GM21447 (cell line): ENCODE measurements around the gene RALBP1.

ENCODE experiments used
- ATAC-seq: cut with Tn5 transposase; IDR thresholded peaks from one replicate; pipeline ENCODE4 v1.9.1; 2021; ENCODE audit not compliant: unreplicated experiment

RALBP1 gene

DNA sequence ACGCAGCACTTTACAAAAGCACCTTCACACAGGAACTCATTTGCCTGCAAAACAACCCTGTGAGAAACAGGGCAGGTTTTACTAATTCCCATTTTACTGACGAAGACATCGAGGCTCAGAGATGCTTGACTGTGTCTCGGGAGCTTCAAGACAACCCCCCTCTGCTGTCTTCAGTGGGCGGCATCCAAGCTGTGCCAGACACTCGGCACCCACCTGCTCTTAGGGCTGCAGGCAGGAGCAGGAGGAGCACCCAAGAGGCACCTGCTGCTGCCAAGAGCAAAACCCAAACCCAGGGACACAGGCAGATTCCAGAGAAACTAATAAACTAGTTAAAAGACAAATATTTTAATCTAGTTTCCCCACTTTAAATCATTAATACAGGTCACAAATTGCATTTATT is 71.2 kb downstream of the RALBP1 start:
- ATAC-seq, result no peak

DNA sequence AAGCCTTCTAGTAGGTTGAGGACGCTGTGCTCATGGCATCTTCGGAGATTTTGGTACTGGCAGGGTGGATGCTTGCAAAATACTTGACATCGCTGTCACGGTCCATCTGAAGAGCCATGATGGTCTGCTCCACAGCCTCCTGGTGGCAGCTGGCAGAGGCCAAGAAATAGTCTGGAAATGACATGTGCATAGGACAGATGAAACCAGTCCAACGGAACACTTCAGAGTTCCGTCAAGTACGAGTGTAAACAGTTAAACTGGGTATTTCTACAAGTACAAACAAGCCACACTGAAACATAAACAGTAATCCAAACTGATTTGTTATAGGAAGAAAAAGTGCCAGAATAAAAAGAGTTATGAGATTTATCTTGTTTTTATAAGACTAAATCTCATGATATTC is 72.5 kb downstream of the RALBP1 start:
- no peak for ATAC-seq

DNA sequence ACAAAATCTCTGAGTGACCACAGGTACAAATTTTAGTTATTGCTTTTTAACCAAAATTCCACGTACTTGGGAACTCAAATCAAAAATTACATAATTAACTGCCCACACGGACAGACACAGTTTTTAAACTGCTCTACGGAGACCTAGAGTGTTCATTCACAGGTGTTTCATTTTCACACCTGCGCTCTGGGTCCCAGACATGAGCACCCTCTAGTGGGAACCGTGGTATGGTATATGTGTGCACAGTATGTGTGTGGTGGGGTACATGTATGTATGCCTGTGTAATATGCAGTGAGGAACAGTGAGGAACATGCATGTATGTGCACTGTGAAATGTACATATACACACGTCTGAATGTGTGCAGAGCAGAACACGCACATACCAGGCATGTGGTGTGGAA is 74.1 kb downstream of the RALBP1 start:
- ATAC-seq, result no peak

DNA sequence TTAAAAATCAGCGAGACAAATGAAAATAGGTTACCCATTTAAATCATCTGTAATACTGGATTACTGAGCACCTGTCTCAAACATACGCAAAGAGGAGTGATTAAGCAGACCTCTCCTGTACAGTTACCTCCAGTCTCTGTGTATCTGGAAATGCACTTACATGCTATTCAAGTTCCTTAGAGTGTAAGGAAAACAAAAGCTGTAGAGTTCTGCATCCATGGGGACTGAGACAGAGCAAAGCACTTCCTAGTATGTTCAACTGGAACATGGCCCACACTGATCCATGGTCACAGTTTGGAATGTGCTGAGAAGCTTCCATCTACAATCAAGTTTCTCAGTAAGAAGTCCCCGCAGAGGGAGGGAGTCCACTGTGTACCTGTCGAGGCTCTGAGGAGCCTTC is 75.1 kb downstream of the RALBP1 start:
- no peak for ATAC-seq

DNA sequence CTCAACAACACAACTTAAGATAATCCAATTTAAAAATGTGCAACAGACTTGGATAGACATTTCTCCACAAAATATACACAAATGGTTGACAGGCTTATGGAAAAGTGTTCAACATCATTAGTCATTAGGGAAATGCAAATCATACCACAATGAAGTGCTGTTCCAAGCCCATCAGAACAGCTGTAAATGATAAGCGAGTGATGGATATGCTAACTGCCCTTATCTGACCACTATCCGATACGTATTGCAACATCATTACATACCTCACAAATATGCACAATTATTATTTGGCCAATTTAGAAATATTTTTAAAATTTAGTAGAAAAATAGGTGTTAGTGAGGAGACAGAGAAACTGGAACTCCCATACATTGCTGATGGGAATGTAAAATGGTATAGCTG is 76.9 kb downstream of the RALBP1 start:
- no peak for ATAC-seq

DNA sequence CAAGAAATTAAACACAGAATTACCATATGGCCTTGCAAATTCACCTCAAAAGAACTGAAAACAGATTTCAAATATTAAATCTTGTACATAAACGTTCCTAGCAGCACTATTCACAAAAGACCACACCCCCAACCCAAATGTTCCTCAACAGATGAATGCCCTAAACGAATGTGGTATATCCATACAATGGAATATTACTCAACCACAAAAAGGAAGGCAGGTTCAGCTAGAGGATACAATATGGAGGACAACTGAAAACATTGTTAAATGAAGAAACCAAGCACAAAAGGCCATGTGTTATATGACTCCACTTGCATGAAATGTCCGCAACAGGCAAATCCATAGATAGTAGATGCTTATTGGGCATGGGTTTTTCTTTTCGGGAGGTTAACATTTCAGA is 77.3 kb downstream of the RALBP1 start:
- no peak for ATAC-seq

DNA sequence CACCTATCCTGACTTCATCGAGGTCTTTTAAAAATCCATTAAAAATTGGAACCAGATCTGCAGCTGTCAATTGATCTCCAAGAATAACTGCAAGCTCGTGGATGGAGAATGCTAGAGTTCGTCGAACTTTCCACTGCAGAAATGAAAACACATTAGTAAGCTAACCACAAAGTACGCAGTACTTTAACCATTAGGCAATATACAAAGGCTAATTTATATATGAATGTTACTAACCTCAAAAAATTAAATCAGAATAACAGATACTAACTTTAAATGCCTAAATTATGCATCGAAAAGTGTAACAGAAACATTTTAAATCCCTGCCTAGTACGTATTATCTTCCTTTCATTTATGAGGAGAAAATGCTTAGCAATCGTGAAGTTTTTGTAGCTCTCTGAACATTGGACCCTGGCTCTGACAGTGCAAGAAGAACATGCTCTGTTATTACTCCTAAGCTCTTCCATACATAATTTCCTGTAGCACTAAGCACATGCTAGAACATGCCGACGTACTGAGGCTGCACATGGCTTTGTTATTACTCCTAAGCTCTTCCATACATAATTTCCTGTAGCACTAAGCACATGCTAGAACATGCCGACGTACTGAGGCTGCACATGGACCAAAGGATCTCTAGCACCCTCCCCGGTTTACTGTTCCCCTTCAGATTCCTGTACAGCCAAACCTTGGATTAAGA is 82.1 kb downstream of the RALBP1 start:
- no peak for ATAC-seq

DNA sequence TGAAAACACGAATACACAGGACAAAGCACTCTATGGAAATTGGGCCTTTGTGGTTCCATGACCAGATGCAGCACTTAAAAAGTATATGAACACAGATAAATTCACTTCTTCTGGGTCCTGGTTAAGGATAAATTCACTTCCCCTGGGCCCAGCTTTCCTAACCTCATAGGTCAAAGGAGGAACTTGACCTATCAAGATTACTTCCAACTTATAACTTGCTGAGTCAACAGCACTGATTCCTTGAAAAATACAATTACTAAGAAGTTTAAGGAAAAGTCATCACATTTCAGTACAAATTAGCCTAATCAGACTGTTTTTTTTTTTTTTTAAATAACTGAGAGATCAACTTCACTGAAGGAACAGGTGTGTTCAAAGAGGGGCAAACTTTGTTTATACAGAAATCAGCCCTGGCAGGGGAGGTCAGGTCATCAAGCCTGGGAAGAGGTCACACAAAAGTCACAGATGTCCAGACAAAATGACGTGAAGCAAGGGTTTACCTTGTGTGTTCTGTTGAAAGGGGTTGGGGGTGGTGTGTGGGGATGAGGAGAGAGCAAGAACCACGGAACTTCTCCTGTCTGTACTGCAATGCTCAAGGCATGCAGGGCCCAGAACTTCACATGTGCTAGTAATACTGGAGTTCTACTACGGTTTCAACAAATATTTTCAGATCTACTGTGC is 83.2 kb downstream of the RALBP1 start:
- no peak for ATAC-seq

DNA sequence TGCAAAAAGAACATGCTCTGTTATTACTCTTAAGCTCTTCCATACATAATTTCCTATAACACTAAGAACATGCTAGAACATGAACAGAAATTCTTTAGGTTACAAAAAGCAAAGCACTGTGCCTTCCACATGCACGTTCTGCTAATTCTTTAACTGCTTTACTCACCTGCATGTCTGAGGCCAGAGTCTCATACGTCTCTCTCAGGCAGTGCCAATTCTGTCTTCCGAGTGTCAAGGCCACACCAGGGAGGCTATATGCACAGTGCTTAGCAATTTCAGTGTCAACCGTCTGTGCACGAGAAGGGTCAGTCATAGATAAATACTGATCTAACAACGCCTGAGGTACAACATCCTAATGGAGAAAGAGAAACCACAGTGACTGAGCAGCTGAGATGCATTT is 83.9 kb downstream of the RALBP1 start:
- no peak for ATAC-seq

DNA sequence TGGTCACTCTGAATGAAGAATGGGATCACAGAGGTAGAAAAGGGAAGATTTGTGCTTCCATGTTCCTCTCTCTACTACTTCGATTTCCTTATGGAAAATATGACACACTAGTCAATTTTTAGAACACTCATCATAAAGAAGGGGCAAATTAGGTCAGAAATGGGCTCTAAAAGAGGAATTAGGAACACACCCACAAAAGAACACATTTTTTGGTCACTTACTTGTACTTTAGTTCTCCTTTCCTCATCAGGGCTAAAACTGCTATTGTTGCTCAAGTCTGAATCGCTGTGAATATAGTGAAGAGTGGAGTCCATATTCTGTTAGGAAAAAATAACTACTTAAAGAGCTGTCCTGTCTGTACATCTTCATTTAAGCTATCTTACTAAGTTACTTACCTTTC is 86.4 kb downstream of the RALBP1 start:
- no peak for ATAC-seq

DNA sequence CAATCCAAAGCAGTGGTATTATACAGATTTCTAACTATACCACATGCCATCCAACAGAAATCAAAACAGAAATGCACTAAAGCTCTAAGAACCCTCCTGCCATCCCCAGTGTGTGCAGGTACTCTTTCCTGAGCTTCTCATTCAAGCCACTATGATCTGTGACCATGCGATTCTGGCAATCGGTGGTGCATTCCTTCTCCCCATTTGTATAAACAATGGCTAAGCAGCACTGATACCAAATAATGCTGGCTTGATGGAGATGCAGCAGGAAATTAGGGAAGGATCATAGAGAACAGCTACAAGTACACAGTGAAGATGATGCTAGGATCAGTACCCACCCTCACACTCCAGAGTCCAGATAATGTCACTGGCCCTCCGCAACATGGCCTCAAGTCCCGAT is 87.3 kb downstream of the RALBP1 start:
- ATAC-seq, result no peak

DNA sequence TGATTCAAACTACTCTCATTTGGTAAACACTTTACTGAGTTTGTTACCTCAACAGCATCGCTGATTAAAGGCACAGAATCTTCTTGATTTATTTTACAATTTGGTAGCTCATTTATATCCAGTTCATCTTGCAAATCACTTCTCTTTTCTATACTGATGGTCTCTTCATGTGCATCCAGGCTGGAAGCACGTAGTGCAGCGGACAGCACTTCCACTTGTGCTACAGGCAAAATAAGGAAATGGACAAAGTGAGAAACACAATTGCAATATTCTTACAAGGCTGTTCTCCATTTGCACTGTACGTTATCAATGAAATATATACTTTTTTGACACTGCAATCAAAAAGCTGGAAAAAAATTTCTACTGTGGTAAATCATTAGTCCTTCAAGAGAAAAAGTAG is 88.0 kb downstream of the RALBP1 start:
- no peak for ATAC-seq

DNA sequence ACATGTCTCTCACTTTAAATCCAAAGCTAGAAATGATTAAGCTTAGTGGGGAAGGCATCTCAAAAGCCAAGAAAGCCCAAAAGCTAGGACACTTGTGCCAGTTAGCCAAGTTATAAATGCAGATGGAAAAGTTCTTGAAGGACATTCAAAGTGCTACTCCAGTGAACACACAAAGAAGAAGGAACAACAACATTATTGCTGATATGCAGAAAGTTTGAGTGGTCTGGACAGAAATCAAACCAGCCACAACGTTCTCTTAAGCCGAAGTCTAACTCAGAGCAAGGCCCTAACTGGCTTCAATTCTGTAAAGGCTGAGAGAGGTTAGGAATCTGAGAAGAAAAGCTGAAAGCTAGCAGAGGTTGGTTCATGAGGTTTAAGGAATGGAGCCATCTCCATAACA is 90.1 kb downstream of the RALBP1 start:
- no peak for ATAC-seq

DNA sequence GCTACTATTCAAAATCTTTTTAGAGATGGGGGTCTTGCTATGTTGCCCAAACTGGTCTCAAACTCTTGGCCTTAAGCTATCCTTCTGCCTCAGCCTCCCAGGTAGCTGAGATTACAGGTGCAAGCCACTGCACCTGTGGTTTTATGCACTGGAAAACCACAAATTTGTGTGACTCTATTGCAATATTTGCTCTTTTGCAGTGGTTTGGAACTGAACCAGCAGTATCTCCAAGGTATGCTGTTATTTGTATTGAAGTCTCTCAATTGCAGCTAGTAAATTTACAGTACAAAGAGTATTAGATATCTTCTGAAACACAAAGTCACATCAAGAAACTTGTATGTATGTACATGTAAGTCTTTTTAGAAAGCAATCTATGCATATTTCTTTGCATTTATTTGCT is 92.9 kb downstream of the RALBP1 start:
- ATAC-seq, result no peak

DNA sequence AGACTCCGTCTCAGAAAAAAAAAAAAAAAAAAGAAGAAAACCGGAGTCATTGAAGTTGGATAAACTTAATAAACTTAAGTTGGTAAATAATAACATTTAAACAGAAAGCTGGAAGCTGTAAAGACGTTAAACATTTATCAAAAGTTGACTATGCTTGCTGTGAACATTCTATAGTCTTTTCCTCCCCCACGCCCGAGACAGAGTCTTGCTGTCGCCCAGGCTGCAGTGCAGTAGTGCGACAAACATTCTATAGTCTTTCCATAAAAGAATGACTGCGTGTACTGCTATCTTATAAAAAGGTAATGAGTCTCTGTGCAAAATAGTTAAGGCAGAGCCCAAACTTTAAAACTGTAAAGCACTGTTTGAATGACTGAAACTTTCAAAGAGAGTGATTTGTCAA is 93.9 kb downstream of the RALBP1 start:
- no peak for ATAC-seq

DNA sequence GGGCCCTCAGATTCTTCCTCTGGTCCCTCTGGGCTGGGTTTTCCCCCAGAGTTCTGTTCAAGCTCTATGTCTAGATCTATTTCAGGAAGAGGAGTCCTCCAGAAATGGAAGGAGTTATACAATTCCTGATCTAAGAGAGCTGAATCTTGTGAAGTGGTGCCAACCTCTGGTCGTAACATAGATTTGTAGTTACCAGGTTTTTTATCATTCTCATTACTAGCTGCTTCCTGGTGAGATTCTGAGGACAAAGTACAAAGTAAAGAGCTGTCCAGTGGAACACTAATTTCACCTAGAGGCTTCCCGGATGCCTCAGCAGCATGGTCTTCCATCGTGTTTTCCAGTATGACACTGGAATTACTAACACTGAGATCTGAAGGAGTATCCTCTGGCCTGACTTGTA is 94.9 kb downstream of the RALBP1 start:
- ATAC-seq, result no peak

DNA sequence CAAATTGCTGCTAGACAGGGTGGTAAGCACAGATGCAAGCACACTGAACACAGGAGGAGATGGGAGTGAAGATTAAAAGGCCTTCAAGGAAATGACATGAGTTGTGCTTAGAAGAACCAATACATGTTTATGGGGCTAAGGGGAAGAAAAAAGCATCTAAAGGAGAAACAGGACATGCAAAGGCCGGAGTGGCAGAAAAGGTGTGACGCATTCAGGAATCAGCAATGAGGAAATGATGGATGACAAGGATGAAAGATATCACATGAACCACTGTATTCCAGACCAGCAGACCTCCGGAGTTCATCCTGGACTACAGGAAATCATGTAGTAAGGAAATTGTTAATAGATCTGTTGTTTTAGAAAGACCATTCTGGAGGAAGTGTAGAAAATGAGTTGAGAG is 96.2 kb downstream of the RALBP1 start:
- ATAC-seq, result no peak

DNA sequence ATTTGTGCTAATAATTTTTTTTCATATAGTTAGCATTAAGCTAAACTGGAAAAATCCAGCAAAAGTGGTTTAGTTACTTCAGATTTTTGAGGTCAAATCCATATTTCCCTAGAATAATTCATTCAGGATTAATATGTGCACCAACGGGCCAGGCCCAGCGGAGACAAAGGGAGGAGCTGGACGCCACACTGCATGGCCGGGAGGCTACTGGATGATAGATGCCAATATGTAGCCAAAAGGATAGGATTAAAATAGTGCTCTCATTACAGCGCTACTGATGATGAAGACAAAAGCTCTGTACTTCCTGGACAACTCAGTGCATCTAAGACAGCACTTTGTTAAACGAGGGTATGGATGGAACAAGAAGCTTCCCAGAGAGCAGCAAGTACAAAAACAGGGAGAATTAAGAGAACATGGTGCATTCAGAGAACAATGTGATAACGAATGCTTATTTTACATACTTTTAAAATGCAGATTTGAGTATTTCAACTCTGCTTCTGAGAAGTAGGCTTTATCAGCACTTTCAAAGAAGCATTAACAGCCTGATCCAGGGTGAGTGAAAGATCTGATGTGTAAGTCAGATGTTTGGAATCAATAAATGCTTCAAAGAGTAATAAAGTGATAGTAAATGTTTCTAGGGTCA is 99.3 kb downstream of the RALBP1 start:
- no peak for ATAC-seq

DNA sequence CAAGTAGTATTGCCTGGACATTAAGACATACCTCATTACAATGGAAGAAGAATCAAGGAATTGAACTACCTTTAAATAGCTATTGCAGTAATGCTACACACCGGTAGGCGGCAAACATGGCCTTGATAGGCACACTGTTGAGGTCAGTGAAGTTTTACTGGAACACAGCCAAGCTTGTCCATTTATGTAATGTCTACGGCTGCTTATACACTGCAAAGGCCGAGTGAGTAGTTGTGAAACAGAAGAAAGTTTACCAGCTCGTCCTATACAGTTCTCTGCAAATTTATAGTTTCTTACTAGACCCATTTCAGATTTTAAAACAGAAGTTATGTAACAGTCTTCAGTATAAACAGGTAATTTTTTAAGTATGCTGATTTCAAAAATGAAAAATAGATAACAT is 100.2 kb downstream of the RALBP1 start:
- ATAC-seq, result peak; percentile 55

DNA sequence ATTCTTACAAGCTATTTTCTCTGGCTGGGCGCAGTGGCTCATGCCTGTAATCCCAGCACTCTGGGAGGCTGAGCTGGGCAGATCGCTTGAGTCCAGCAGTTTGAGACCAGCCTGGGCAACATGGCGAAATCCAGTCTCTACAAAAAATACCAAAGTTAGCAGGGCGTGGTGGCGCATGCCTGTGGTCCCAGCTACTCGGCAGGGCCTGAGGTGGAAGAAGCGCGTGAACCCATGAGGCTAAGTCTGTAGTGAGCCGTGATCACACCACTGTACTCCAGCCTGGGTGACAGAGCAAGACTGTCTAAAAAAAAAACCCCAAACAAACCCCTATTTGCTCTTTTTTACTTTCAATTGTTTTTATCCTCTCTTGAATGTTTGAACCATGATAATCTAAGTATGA is 102.0 kb downstream of the RALBP1 start:
- no peak for ATAC-seq

DNA sequence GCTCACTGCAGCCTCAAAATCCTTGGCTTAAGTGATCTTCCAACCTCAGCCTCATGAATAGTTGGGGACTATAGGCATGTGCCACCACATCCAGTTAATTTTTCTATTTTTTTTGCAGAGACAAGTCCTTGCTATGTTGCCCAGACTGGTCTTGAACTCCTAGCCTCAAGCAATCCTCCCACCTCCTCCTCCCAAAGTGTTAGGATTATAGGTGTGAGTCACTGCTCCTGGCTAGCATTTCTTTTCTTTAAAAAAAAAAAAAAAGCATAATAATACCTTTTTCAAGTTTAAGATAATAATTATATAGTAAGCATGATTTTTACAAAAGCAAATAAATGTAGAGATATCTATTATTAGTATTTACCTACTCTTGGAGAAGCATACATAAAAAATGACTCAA is 103.0 kb downstream of the RALBP1 start:
- ATAC-seq, result no peak

DNA sequence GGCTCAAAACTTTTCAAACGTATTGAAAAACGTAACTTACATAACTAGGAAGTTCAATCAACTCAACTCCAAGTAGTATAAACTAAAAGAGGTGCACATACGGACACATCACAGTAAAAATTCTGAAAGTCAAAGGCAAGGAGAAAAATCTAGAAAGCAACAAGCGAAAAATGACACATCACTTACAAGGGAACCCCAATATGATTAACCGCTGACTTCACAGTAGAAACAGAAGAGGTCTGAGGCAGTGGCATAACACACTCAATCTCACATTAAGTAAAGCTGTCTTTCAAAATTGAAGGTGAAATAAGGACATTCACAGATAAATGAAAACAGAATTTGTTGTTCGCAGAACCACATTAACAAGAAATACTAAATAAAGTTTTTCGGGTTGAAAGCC is 106.4 kb downstream of the RALBP1 start:
- ATAC-seq, result no peak

DNA sequence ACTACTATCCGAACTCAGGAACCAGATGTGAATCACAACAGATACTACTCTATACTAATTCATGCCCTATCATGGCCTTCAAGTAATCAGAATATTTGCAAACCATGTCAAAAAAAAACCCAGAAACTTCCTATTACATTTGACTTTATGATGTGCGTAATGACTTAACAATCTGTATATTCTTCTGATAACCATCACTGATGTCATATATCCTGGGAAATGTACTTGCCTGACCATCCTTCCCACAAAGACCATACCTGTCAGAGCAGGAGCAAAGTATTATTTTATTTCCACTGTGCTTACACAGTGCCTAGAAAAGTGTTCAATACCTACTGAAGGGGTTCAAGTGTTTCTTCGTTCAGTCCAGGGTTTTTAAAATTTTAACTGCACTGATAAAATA is 111.5 kb downstream of the RALBP1 start:
- no peak for ATAC-seq
